Activated CD8-positive, alpha-beta memory T cell treated with anti-CD3 and anti-CD28 coated beads for 1 hour (primary cell): ENCODE data around the gene SCLT1.

Experiments used
- DNase-seq, 2 donors: peaks; one replicate each; pipeline ENCODE4 v3.0.0-alpha.2; 2020; ENCODE audit warnings: low read depth in 1 of 2; ENCODE audit errors: extremely low read depth in 1 of 2

Gene SCLT1

GRCh38 chr4:128847082-128847724 is 246.1 kb downstream of the SCLT1 start:
- DNase-seq: no peak

DNA sequence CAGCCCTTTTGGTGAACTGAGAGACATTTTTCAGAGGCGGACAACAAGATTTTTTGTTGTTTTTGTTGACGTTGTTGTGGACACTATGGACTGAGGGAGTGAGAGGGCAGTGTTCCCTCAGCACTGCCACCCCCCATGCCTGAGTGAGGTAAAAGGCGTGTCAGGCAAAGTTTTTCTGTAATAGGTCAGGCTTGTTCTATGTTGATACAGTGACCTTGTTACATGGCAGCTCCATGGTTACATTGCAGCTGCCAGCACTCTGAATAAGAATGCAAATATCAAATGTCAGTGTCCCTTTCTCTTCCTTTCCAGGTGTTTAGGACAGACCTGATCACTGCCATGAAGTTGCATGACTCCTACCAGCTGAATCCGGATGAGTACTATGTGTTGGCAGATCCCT is 247.3 kb downstream of the SCLT1 start:
- no peak for DNase-seq

DNA sequence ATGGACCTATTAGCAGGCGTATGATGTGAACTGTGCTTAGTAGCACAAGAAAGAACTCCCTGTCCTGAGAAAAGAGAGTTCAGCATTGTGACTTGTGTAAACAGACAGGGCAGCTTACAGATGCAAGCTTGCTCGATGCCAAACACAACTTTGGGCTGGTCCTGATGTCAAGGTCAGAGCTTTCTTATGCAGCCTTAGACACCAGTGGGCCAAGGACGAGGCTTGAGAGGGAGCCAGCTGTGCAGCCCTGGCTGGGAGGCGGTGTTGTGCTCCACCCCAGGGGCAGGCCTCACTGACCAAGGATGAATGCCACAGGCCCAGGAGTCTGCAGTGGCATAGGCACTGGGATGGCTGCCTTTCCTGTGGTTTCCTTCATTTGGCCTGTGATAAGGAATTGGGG is 248.4 kb downstream of the SCLT1 start:
- DNase-seq: no peak

- no peak for DNase-seq
Measured at GRCh38 chr4:128841402-128841801, 251.9 kb downstream of the SCLT1 start.

DNA sequence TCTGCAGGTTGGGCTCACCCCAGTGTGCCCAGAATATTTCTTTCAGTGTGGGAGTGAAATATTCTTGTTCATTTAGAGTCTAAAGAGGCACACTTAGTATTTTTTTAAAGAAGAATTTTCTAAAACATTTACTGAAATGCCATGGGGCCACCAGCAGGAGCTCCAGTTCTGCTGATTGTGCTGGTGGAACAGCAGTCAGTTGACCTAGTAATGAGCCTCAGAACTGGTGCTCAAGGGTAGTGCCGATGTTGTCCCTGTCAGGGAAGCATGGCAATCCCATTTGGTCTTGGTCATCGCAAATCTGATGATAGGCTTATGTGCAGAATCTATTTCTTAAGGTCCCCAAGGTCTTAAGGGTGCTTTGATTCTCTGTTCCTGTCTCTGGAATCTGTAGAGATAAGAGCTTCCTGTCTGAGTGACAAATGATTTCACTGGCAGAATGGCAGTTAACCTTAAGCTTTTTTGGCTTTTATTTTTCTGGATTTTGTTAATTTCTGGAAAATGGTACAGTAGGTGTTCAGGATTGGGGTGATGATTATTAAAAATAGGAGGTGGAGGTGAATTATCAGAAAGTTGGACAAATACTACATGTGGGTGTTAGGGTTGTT is 252.5 kb downstream of the SCLT1 start:
- DNase-seq: no peak

DNA sequence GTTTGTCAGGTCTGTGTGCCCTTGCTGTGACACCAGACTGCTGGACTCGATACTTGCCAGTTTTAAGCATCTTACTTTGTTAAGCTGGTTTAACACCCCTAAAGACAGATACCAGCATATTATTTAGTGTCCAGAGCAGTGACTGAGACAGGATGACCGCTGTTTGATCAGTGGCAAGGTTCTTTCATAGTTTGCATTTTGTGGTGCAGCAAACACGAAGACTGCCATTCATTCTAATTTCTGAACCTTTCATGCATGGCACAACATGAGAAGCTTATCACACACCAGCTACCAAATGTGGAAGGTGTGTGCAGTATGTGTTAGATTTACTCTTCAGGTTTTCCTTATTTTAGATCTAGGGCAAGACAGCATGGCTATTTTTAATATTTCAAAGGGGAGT is 255.7 kb downstream of the SCLT1 start:
- no peak for DNase-seq

DNA sequence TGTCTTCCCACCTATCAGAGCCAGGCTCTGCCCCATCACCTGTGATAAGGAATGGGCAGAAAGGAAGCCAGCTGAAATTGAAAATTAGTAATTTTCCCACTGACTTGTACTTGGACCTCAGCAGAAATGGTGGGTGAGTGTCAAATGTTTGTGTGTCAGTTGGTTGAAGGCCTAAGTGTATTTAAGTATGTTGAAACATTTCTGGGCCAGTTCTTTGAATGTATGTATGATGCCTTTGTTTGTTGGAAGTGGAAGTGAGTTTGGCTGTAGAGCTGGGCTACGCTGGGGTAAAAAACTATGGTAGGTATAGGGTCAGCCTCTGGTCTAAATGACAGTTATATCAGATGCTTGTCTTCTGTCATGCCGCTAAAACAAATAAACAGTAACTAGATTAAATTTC is 256.1 kb downstream of the SCLT1 start:
- DNase-seq: no peak

- no peak for DNase-seq
Measured at GRCh38 chr4:128835498-128836222, 257.7 kb downstream of the SCLT1 start.
